Body of pancreas (tissue), 4 donors: ENCODE measurements around the gene ASTN2. TPM values are rescaled to one million over a fixed set of nuclear protein-coding genes. Genes with fewer than 3 reads are reported as not detected.

ENCODE experiments used
- ATAC-seq: fragments of 150-250 bp; one replicate; pipeline ENCODE4 v1.9.1; 2016
- DNase-seq, 4 donors: peaks; one replicate each; pipeline ENCODE4 v3.0.0-alpha.2; 2019
- H3K27ac ChIP-seq, 4 donors: fragments of 200-600 bp; sonication (generic); 1 replicate in 3 of 4; 2 replicates in 1 of 4; pipeline versions ENCODE4 v1.5.1 to v1.6.1; 2016 to 2019; ENCODE audit warnings: mild to moderate bottlenecking in 1 of 4, mixed read lengths in 1 of 4, moderate library complexity in 1 of 4
- H3K27me3 ChIP-seq, 2 donors: fragments of 200-600 bp; sonication (generic); one replicate each; pipeline ENCODE4 v1.6.0; 2016; ENCODE audit warnings: mild to moderate bottlenecking in 1 of 2
- H3K36me3 ChIP-seq, 2 donors: fragments of 200-600 bp; sonication (generic); replicated peaks in 1 of 2; 2 replicates each; pipeline ENCODE4 v1.5.1; 2016; ENCODE audit warnings: low read depth in 2 of 2; ENCODE audit not compliant: insufficient read depth in 1 of 2
- H3K4me1 ChIP-seq: fragments of 200-600 bp; sonication (generic); one replicate; pipeline ENCODE4 v1.6.0; 2016
- H3K4me3 ChIP-seq, 2 donors: fragments of 200-600 bp; sonication (generic); 1 replicate in 1 of 2; 2 replicates in 1 of 2; pipeline ENCODE4 v1.5.1; 2016 to 2019
- H3K9me3 ChIP-seq, 3 donors: fragments of 200-600 bp; sonication (generic); 1 replicate in 2 of 3; 2 replicates in 1 of 3; pipeline ENCODE4 v1.5.1; 2016
- POLR2A ChIP-seq, 3 donors: fragments of 450-650 bp; IDR thresholded peaks; one replicate each; pipeline ENCODE4 v1.6.1; 2016; ENCODE audit warnings: antibody characterized with exemption in 3 of 3, mild to moderate bottlenecking in 2 of 3
- WGBS, 2 donors: methylation state at CpG; one replicate each; pipeline ENCODE4 v1.1.5; 2017; 5-methylcytosine and 5-hydroxymethylcytosine counted together
- intact Hi-C: fragments of 100-400 bp; cut with DNase I; formaldehyde crosslinking; loops from one replicate; pipeline ENCODE4 v1.15.1; 2023
- total RNA-seq, 2 donors: library from RNA; depleted of rRNA; stranded (reverse); fragments of >200 nt; gene quantifications; one replicate each; pipeline ENCODE4 v1.1.0, GENCODE V29; 2016
- TF ChIP-seq, protein P1 (sequence below), 7 experiments: fragments of 450-650 bp in 4 of 7; fragments of 200-600 bp in 3 of 7; sonication (generic) in 3 of 7; IDR thresholded peaks; one replicate each; pipeline ENCODE4 v1.5.1; 2016 to 2019; ENCODE audit warnings: antibody characterized with exemption in 7 of 7

ASTN2 gene
- total RNA-seq, 2 donors from 2014 or later = 8.2 to 9.6 TPM

DNA sequence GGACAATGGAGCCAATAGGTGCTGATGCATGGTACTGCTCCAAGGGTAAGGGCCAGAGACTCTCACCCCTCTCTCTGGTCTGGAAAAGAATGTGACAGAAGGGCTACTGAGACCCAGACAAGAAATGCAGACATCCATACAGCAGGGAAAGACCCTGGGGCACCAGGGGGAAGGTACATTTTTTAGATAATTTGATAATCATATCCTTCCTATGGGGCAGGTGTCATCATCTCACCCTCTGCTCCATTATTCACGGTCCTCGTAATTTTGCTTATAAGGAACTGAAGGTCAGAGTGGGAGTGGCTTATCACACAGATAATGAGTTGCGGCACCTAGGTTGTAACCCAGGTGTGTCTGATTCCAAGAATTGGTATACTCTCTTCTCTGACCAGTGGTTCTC is 637.7 kb downstream of the ASTN2 start:
- Histone ChIP-seq H3K27me3 (no peaks in the 10 kb centered on the region), H3K36me3 (no peaks in the 10 kb centered on the region), H3K4me1 (no peaks in the 10 kb centered on the region), H3K9me3 (no peaks in the 10 kb centered on the region), H3K27ac (no peak overlapping the region), H3K4me3 (no peak overlapping the region)
- TF ChIP-seq, protein P1, sequence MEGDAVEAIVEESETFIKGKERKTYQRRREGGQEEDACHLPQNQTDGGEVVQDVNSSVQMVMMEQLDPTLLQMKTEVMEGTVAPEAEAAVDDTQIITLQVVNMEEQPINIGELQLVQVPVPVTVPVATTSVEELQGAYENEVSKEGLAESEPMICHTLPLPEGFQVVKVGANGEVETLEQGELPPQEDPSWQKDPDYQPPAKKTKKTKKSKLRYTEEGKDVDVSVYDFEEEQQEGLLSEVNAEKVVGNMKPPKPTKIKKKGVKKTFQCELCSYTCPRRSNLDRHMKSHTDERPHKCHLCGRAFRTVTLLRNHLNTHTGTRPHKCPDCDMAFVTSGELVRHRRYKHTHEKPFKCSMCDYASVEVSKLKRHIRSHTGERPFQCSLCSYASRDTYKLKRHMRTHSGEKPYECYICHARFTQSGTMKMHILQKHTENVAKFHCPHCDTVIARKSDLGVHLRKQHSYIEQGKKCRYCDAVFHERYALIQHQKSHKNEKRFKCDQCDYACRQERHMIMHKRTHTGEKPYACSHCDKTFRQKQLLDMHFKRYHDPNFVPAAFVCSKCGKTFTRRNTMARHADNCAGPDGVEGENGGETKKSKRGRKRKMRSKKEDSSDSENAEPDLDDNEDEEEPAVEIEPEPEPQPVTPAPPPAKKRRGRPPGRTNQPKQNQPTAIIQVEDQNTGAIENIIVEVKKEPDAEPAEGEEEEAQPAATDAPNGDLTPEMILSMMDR (IDR thresholded peaks at IDR 0.05) = no peak
- TF ChIP-seq POLR2A (IDR thresholded peaks at IDR 0.05) = no peak
- WGBS, 2 donors = 72 to 80% methylated on average over 3 of the region's 3 CpGs
- ATAC-seq (no peak), DNase-seq (no peak)
- intact Hi-C loops = no loop called here

GRCh38 chr9:116774421-116775180 is 640.3 kb downstream of the ASTN2 start:
- intact Hi-C loops = no loop called here
- DNase-seq (no peak), ATAC-seq (no peak)
- H3K4me1 ChIP-seq = no peaks in the 10 kb centered on the region
- H3K36me3 ChIP-seq = no peaks in the 10 kb centered on the region
- H3K9me3 ChIP-seq = no peaks in the 10 kb centered on the region
- no peak overlapping the region for H3K27ac ChIP-seq
- no peak overlapping the region for H3K4me3 ChIP-seq
- TF ChIP-seq, protein P1 (IDR thresholded peaks at IDR 0.05) = no peak
- TF ChIP-seq POLR2A (IDR thresholded peaks at IDR 0.05) = no peak
- no peaks in the 10 kb centered on the region for H3K27me3 ChIP-seq
- WGBS, 2 donors = 60 to 62% methylated on average over 4 of the region's 4 CpGs

DNA sequence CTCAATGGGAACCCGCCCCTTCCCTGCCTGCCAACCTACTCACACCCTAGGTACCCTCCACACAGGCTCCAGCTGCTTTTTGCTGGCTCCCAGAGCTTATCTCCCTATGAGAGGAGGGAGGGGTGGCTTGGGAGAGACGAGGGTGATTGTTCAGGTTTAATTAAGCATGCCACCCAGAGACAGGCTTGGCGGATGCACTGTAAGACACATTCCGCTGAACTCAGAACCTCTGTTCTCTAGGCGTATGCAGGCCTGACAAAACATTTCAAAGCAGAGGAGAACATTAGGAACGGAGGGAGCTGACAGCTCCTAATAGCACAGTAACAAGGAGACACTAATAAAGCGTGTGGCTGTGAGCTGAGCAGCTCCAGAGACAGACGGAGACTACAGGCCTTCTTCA is 647.6 kb downstream of the ASTN2 start:
- no peaks in the 10 kb centered on the region for H3K4me1 ChIP-seq
- no peak overlapping the region for H3K4me3 ChIP-seq
- H3K9me3 ChIP-seq = no peaks in the 10 kb centered on the region
- DNase-seq (no peak), ATAC-seq (no peak)
- no peaks in the 10 kb centered on the region for H3K36me3 ChIP-seq
- intact Hi-C loops = no loop called here
- no peak overlapping the region for H3K27ac ChIP-seq
- no peaks in the 10 kb centered on the region for H3K27me3 ChIP-seq
- TF ChIP-seq POLR2A (IDR thresholded peaks at IDR 0.05) = no peak
- TF ChIP-seq, protein P1 (IDR thresholded peaks at IDR 0.05) = no peak
- 62 to 67% methylated on average over 8 of the region's 8 CpGs for WGBS, 2 donors

GRCh38 chr9:116765011-116765410 is 649.8 kb downstream of the ASTN2 start:
- intact Hi-C loops = no loop called here
- no peaks in the 10 kb centered on the region for H3K4me1 ChIP-seq
- no peak for TF ChIP-seq POLR2A (IDR thresholded peaks at IDR 0.05)
- TF ChIP-seq, protein P1 (IDR thresholded peaks at IDR 0.05) = no peak
- WGBS, 2 donors = 51 to 52% methylated on average over 5 of the region's 5 CpGs
- no peaks in the 10 kb centered on the region for H3K36me3 ChIP-seq
- no peak overlapping the region for H3K4me3 ChIP-seq
- no peak overlapping the region for H3K27ac ChIP-seq
- no peaks in the 10 kb centered on the region for H3K27me3 ChIP-seq
- ATAC-seq (no peak), DNase-seq (no peak)
- H3K9me3 ChIP-seq = no peaks in the 10 kb centered on the region

GRCh38 chr9:116763770-116764169 is 651.1 kb downstream of the ASTN2 start:
- intact Hi-C loops = no loop called here

More at GRCh38 chr9:116763770-116764169, 651.1 kb downstream of the ASTN2 start:
- ATAC-seq (no peak), DNase-seq (no peak)
- no peaks in the 10 kb centered on the region for H3K9me3 ChIP-seq
- no peaks in the 10 kb centered on the region for H3K4me1 ChIP-seq
- no peaks in the 10 kb centered on the region for H3K27me3 ChIP-seq
- no peaks in the 10 kb centered on the region for H3K36me3 ChIP-seq
- H3K4me3 ChIP-seq = no peak overlapping the region
- no peak for TF ChIP-seq POLR2A (IDR thresholded peaks at IDR 0.05)
- TF ChIP-seq, protein P1 (IDR thresholded peaks at IDR 0.05) = no peak
- H3K27ac ChIP-seq = no peak overlapping the region
- WGBS, 2 donors = 82 to 93% methylated on average over 2 of the region's 2 CpGs
